ENCODE measurements around the gene PSMD10.
A peak's percentile ranks its signal among the peaks of the same experiment; 100 is the strongest.

PSMD10 gene

GRCh38 chrX:108091264-108091877 lies at the start of gene PSMD10, which contains the start of gene ATG4A (continued):
- no peak for TF ChIP-seq ZNF26 (tag by site-specific recombination; IDR thresholded peaks at IDR 0.05)
- TF ChIP-seq, protein P1, sequence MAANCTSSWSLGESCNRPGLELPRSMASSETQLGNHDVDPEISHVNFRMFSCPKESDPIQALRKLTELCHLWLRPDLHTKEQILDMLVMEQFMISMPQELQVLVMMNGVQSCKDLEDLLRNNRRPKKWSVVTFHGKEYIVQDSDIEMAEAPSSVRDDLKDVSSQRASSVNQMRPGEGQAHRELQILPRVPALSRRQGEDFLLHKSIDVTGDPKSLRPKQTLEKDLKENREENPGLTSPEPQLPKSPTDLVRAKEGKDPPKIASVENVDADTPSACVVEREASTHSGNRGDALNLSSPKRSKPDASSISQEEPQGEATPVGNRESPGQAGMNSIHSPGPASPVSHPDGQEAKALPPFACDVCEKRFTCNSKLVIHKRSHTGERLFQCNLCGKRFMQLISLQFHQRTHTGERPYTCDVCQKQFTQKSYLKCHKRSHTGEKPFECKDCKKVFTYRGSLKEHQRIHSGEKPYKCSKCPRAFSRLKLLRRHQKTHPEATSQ (tag by site-specific recombination; IDR thresholded peaks at IDR 0.05), result no peak
- TF ChIP-seq PRDM1 (tag by site-specific recombination; IDR thresholded peaks at IDR 0.05), result no peak
- no peak for TF ChIP-seq ZNF362 (tag by site-specific recombination; IDR thresholded peaks at IDR 0.05)
- no peak for TF ChIP-seq ZNF610 (tag by site-specific recombination; IDR thresholded peaks at IDR 0.05; ENCODE audit: borderline replicate concordance)
- TF ChIP-seq, protein P2, sequence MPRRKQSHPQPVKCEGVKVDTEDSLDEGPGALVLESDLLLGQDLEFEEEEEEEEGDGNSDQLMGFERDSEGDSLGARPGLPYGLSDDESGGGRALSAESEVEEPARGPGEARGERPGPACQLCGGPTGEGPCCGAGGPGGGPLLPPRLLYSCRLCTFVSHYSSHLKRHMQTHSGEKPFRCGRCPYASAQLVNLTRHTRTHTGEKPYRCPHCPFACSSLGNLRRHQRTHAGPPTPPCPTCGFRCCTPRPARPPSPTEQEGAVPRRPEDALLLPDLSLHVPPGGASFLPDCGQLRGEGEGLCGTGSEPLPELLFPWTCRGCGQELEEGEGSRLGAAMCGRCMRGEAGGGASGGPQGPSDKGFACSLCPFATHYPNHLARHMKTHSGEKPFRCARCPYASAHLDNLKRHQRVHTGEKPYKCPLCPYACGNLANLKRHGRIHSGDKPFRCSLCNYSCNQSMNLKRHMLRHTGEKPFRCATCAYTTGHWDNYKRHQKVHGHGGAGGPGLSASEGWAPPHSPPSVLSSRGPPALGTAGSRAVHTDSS (tag by site-specific recombination; IDR thresholded peaks at IDR 0.05), result no peak
- no peak for TF ChIP-seq ZNF157 (tag by site-specific recombination; IDR thresholded peaks at IDR 0.05)
- no peak for TF ChIP-seq MYNN (tag by site-specific recombination; IDR thresholded peaks at IDR 0.05; ENCODE audit: borderline replicate concordance)
- no peak for TF ChIP-seq ZFP3 (tag by site-specific recombination; IDR thresholded peaks at IDR 0.05; ENCODE audit: low read depth)
- TF ChIP-seq, protein P3, sequence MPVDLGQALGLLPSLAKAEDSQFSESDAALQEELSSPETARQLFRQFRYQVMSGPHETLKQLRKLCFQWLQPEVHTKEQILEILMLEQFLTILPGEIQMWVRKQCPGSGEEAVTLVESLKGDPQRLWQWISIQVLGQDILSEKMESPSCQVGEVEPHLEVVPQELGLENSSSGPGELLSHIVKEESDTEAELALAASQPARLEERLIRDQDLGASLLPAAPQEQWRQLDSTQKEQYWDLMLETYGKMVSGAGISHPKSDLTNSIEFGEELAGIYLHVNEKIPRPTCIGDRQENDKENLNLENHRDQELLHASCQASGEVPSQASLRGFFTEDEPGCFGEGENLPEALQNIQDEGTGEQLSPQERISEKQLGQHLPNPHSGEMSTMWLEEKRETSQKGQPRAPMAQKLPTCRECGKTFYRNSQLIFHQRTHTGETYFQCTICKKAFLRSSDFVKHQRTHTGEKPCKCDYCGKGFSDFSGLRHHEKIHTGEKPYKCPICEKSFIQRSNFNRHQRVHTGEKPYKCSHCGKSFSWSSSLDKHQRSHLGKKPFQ (tag by site-specific recombination; IDR thresholded peaks at IDR 0.05), result no peak
- TF ChIP-seq ZNF596 (tag by site-specific recombination; IDR thresholded peaks at IDR 0.05), result no peak
- TF ChIP-seq ZNF768 (tag by site-specific recombination; IDR thresholded peaks at IDR 0.05), result no peak
- no peak for TF ChIP-seq HIC1 (tag by site-specific recombination; IDR thresholded peaks at IDR 0.05)
- TF ChIP-seq ZNF366 (tag by site-specific recombination; conservative IDR thresholded peaks at IDR 0.05), result no peak
- no peak for TF ChIP-seq ZSCAN18 (tag by site-specific recombination; IDR thresholded peaks at IDR 0.05)
- 0 out of 2 replicates have a peak, but pooled peaks have one; percentile 29 for TF ChIP-seq SP7 (tag by site-specific recombination; IDR thresholded peaks at IDR 0.05)
- no peak for TF ChIP-seq ZNF433 (tag by site-specific recombination; IDR thresholded peaks at IDR 0.05; ENCODE audit: low read depth)
- no peak for TF ChIP-seq ZNF2 (tag by site-specific recombination; IDR thresholded peaks at IDR 0.05)
- TF ChIP-seq ZNF146 (tag by site-specific recombination; IDR thresholded peaks at IDR 0.05), result no peak
- no peak for TF ChIP-seq ZNF654 (tag by site-specific recombination; IDR thresholded peaks at IDR 0.05; ENCODE audit: low read depth)
- TF ChIP-seq, protein P4, sequence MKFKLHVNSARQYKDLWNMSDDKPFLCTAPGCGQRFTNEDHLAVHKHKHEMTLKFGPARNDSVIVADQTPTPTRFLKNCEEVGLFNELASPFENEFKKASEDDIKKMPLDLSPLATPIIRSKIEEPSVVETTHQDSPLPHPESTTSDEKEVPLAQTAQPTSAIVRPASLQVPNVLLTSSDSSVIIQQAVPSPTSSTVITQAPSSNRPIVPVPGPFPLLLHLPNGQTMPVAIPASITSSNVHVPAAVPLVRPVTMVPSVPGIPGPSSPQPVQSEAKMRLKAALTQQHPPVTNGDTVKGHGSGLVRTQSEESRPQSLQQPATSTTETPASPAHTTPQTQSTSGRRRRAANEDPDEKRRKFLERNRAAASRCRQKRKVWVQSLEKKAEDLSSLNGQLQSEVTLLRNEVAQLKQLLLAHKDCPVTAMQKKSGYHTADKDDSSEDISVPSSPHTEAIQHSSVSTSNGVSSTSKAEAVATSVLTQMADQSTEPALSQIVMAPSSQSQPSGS (tag by site-specific recombination; IDR thresholded peaks at IDR 0.05; ENCODE audit: low read depth), result no peak
- TF ChIP-seq ZNF37A (tag by site-specific recombination; IDR thresholded peaks at IDR 0.05), result no peak
- no peak for TF ChIP-seq INSM2 (tag by site-specific recombination; IDR thresholded peaks at IDR 0.05)

All from HEK293 (cell line).